PC-9 (cell line): ENCODE results near the gene MINDY4.

Source experiments
- CTCF ChIP-seq: fragments of 200-600 bp; sonication (generic); conservative IDR thresholded peaks from 2 replicates; pipeline ENCODE4 v1.6.1; 2017; ENCODE audit warnings: mixed run types, antibody characterized with exemption, mild to moderate bottlenecking, moderate library complexity
- EZH2 ChIP-seq: fragments of 200-600 bp; sonication (generic); IDR thresholded peaks from 2 replicates; pipeline ENCODE4 v1.8.0; 2017; ENCODE audit warnings: antibody characterized with exemption, low read depth

GRCh38 chr7:30729642-30730041 is 41.6 kb upstream of the MINDY4 start:
- TF ChIP-seq EZH2 (no peak), CTCF (no peak)
